ENCODE measurements around the gene PRSS50. TPM values are rescaled to one million over a fixed set of nuclear protein-coding genes. Genes with fewer than 3 reads are reported as not detected.

PRSS50 gene
- total RNA-seq, 1 experiment from 2014 or later = not detected

- DNase-seq (ENCODE audit: low spot score) = no peak
These were observed 8.1 kb upstream of the PRSS50 start for GRCh38 chr3:46725621-46726314.

GRCh38 chr3:46724424-46724823 is 6.8 kb upstream of the PRSS50 start:
- DNase-seq (ENCODE audit: low spot score) = no peak

DNA sequence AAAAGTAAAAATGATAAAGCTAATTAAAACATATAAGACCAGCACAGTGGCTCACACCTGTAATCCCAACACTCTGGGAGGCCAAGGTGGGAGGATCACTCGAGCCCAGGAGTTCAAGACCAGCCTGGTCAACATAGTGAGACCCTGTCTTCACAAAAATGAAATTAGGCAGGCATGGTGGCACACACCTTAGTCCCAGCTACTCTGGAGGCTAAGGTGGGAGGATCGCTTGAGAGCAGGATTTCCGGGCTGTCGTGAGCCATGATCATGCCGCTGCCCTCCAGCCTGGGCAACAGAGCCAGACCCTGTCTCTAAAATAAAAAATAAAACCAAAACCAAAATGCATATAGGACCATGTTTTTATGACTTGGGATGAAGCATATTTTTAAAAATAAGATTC is 4.8 kb upstream of the PRSS50 start:
- DNase-seq (ENCODE audit: low spot score) = no peak

DNA sequence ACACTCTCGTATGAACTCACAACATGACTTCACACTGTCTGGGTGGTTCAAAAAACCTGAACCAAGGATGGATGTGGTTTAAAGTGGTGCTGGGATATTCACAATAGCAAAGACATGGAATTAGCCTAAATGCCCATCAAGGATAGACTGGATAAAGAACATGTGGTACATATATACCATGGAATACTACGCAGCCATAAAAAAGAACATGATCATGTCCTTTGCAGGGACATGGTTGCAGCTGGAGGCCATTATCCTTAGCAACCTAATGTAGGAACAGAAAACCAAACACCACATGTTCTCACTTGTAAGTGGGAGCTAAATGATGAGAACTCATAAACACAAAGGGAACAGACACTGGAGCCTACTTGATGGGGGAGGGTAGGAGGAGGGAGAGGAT is 3.3 kb upstream of the PRSS50 start:
- DNase-seq (ENCODE audit: low spot score) = no peak

GRCh38 chr3:46719735-46720271 is 2.1 kb upstream of the PRSS50 start:
- no peak for DNase-seq (ENCODE audit: low spot score)

DNA sequence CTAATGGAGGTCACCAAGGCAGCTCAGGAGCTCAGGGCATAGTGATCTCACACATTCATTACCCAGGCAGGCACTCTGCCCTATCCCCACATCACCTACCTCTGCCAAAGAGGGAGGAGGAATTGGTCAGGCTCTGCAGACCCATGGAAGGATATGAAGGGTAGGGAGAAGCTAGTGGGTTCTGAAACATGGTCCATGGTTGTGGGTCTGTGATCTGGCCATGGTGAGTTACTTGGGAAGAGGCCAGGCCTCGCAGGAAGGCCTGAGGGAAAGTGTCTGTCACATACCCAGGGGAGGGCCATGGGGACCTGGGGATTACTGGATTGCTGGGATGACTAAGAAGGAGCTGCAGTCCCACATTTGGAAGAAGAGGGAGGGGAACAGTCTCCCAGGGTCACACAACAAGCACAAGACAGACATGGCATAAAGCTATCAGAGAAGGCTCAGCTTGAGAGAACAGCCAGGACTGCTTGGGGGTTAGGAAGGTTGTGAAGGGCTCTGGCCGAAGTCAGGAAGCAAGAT is 1.4 kb upstream of the PRSS50 start:
- no peak for DNase-seq (ENCODE audit: low spot score)

GRCh38 chr3:46716461-46717441 is 918 bp downstream of the PRSS50 start:
- DNase-seq (ENCODE audit: low spot score) = no peak

GRCh38 chr3:46715507-46716175 is 2.0 kb downstream of the PRSS50 start:
- no peak for DNase-seq (ENCODE audit: low spot score)

GRCh38 chr3:46714728-46715506 is 2.8 kb downstream of the PRSS50 start:
- DNase-seq (ENCODE audit: low spot score) = no peak

- DNase-seq (ENCODE audit: low spot score) = no peak
These were observed 3.6 kb downstream of the PRSS50 start for GRCh38 chr3:46713898-46714552.

DNA sequence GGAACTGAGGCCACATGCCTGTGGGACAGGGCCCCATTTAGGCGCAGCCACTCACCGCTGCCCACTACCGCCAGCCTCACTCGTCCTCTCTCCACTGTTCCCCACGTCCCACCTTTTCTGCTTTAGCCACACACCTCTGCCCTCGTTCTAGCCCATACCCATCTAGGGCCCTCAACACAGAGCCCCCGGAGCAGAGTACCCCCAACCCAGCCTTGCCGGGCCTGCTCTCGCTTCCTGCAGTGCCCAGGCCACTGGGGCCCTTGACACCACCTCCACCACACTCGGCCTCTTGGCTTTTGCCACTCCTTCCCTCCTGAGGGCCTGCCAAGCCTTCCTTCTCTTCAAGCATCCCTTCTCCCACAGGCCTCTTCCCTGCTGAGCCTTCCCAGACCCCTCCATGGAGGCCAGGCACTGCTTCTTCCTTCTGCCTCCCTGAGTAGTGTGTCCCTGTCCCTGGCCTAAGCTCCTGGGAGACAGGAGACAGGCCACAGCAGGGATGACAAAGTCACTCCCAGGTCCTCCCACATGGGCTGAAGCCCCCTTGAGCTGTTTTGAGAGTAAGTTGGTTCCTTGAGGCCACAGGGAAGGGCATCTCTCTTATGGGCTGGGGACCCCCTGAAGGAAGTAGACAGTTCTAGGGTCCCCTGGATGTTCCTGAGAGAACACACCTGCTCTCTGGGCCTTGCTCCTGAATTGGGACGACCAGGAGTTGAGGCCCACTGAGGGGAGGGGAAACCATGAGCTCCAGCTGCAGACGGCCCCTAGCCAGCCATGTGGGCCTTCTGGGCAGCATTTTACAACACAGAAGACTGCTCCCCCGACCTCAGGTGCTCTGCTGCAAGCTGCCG is 4.4 kb downstream of the PRSS50 start:
- no peak for DNase-seq (ENCODE audit: low spot score)

- DNase-seq (ENCODE audit: low spot score) = no peak
These were observed 5.2 kb downstream of the PRSS50 start for GRCh38 chr3:46712191-46713049.

DNA sequence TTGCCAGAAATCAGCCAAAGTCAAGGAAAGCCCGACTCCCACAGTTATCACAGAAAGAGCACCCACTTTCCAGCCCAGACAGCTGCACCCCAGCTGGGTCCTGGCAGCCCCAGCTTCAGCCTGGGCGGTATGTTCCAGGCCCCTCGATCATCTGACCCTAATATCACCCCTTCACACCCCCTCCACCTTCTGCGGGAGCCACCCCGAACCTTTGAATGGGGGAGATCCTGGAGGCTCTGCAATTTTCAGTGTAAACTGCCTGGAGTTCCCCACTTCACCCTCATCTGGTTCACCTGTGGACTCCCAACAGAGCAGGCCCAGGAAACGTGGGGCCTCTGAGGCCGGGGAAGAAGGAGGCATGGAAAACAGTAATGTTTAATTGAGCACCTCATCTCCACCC is 5.9 kb downstream of the PRSS50 start:
- no peak for DNase-seq (ENCODE audit: low spot score)

DNA sequence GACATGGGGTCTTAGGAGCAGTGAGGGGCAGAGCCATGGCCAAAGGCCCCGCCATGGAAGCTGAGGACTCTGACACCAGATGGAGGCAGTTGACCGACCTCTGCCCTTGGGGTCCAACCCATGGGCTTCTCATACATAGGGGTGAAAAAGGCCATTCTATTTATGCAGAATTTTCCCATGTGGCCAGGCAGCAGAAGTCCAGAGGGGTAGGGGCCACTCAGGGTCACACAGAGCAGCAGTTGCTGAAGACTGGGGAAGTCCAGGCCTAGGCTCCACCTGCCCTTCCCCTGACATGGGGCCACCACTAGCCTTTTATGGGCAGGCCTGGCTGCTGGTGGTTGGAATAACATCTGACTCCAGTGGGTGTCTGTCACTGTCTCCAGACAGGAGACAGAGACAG is 6.4 kb downstream of the PRSS50 start:
- no peak for DNase-seq (ENCODE audit: low spot score)

GRCh38 chr3:46710671-46711295 is 6.9 kb downstream of the PRSS50 start:
- no peak for DNase-seq (ENCODE audit: low spot score)

GRCh38 chr3:46710229-46710628 is 7.4 kb downstream of the PRSS50 start:
- no peak for DNase-seq (ENCODE audit: low spot score)

DNA sequence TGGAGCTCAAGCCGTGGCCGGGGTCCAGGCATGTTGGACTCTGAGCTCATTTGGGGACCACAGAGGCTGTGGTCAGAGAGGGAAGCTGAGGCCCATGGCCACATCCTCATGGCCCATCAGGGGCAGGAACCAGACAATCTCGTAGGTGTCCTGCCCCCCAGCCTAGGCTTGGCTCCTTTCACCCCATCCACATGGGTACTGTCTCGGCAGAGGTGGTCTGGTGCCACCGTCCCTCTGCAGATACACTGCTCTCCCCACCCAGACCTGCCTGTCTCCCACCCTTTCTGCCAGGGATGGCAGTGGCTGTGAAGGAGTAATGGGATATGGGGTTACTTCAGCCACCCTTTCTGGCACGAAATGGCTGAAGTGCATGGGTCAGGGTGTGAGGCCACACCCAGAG is 7.9 kb downstream of the PRSS50 start:
- DNase-seq (ENCODE audit: low spot score) = no peak

GRCh38 chr3:46709157-46709654 is 8.5 kb downstream of the PRSS50 start:
- no peak for DNase-seq (ENCODE audit: low spot score)
